ENCODE results near the gene SLC4A11.

- TF ChIP-seq CTCF (IDR thresholded peaks at IDR 0.05) = no peak
- no peak for TF ChIP-seq POLR2A (IDR thresholded peaks at IDR 0.05)
These were observed 11.5 kb downstream of the SLC4A11 start for GRCh38 chr20:3227506-3227905.
